CD14-positive monocyte (primary cell): ENCODE results near the gene TMEM205. TPM values are rescaled to one million over a fixed set of nuclear protein-coding genes. Genes with fewer than 3 reads are reported as not detected.
"Not testable (repeated sequence)": the region's sequence is repeated elsewhere in the genome, so short reads cannot be mapped to it uniquely, and the experiment has no call there.

ENCODE experiments used
- DNase-seq, 3 donors: peaks; one replicate each; pipeline ENCODE4 v3.0.0-alpha.2; 2011 to 2022
- H2AFZ ChIP-seq: 2 replicates; pipeline ENCODE4 v1.6.0; 2012; ENCODE audit warnings: mild to moderate bottlenecking, low read depth, low read length, inconsistent platforms; ENCODE audit not compliant: insufficient read depth, poor library complexity, severe bottlenecking
- H3K27ac ChIP-seq, 2 donors: 1 replicate in 1 of 2; 2 replicates in 1 of 2; pipeline ENCODE4 v1.5.1; 2012 to 2013; ENCODE audit warnings: low read length in 2 of 2, control low read depth in 1 of 2, inconsistent platforms in 1 of 2, low read depth in 1 of 2, mild to moderate bottlenecking in 1 of 2
- H3K27me3 ChIP-seq, 2 donors: one replicate each; pipeline versions ENCODE4 v1.6.0 to v1.6.1; 2011 to 2013; ENCODE audit warnings: low read length in 2 of 2; ENCODE audit not compliant: control insufficient read depth in 2 of 2, insufficient read depth in 2 of 2
- H3K36me3 ChIP-seq, 2 donors: replicated peaks in 1 of 2; 1 replicate in 1 of 2; 2 replicates in 1 of 2; pipeline versions ENCODE4 v1.5.1 to v1.6.1; 2012 to 2013; ENCODE audit warnings: low read length in 2 of 2, control low read depth in 1 of 2, inconsistent platforms in 1 of 2, mild to moderate bottlenecking in 1 of 2; ENCODE audit not compliant: insufficient read depth in 2 of 2, control insufficient read depth in 1 of 2
- H3K4me1 ChIP-seq, 2 donors: 1 replicate in 1 of 2; 2 replicates in 1 of 2; pipeline versions ENCODE4 v1.5.1 to v1.6.1; 2012 to 2013; ENCODE audit warnings: low read length in 2 of 2, control low read depth in 1 of 2, inconsistent platforms in 1 of 2, mild to moderate bottlenecking in 1 of 2, moderate library complexity in 1 of 2; ENCODE audit not compliant: insufficient read depth in 2 of 2, control insufficient read depth in 1 of 2
- H3K4me2 ChIP-seq: replicated peaks from 2 replicates; pipeline ENCODE3; 2012; ENCODE audit warnings: low read length, moderate library complexity, mild to moderate bottlenecking; ENCODE audit not compliant: poor library complexity, severe bottlenecking; ENCODE audit errors: extremely low read depth
- H3K4me3 ChIP-seq, 3 experiments: fragments of 200-600 bp in 1 of 3; sonication (generic) in 1 of 3; replicated peaks in 1 of 3; 1 replicate in 2 of 3; 2 replicates in 1 of 3; pipeline ENCODE4 v1.5.1; 2011 to 2013; ENCODE audit warnings: low read length in 3 of 3, mild to moderate bottlenecking in 3 of 3, control low read depth in 2 of 3, low read depth in 2 of 3, inconsistent platforms in 1 of 3, moderate library complexity in 1 of 3
- H3K79me2 ChIP-seq: 2 replicates; pipeline ENCODE4 v1.6.0; 2012; ENCODE audit warnings: mild to moderate bottlenecking, control low read depth, inconsistent platforms, low read length, moderate library complexity; ENCODE audit not compliant: insufficient read depth
- H3K9ac ChIP-seq: 2 replicates; pipeline ENCODE4 v1.6.0; 2017; ENCODE audit warnings: low read length, mild to moderate bottlenecking; ENCODE audit not compliant: insufficient read depth, poor library complexity, severe bottlenecking
- H3K9me3 ChIP-seq, 2 donors: replicated peaks in 1 of 2; 1 replicate in 1 of 2; 2 replicates in 1 of 2; pipeline versions ENCODE4 v1.5.1 to v1.6.1; 2012 to 2013; ENCODE audit warnings: low read length in 2 of 2, control low read depth in 1 of 2; ENCODE audit not compliant: control insufficient read depth in 1 of 2, insufficient read depth in 1 of 2
- H4K20me1 ChIP-seq: 2 replicates; pipeline ENCODE4 v1.6.0; 2012; ENCODE audit warnings: mild to moderate bottlenecking, low read length, control low read depth, moderate library complexity; ENCODE audit not compliant: insufficient read depth
- H3K27ac Mint-ChIP-seq, 7 donors: one replicate each; pipeline ENCODE4 v1.8.0; 2020; ENCODE audit warnings: mild to moderate bottlenecking in 7 of 7, mixed read lengths in 7 of 7, moderate library complexity in 6 of 7, inconsistent platforms in 2 of 7
- H3K27me3 Mint-ChIP-seq, 3 donors: one replicate each; pipeline ENCODE4 v1.8.0; 2021 to 2022; ENCODE audit warnings: low read depth in 3 of 3, mild to moderate bottlenecking in 3 of 3, mixed read lengths in 3 of 3, moderate library complexity in 3 of 3, inconsistent platforms in 1 of 3
- H3K36me3 Mint-ChIP-seq, 2 donors: one replicate each; pipeline ENCODE4 v1.8.0; 2020; ENCODE audit warnings: mixed read lengths in 2 of 2, inconsistent platforms in 1 of 2, mild to moderate bottlenecking in 1 of 2
- H3K4me1 Mint-ChIP-seq: one replicate; pipeline ENCODE4 v1.8.0; 2020; ENCODE audit warnings: mild to moderate bottlenecking, mixed read lengths
- H3K4me3 Mint-ChIP-seq, 2 donors: one replicate each; pipeline ENCODE4 v1.8.0; 2020; ENCODE audit warnings: mild to moderate bottlenecking in 2 of 2, mixed read lengths in 2 of 2, moderate library complexity in 1 of 2
- H3K9me3 Mint-ChIP-seq, 7 donors: one replicate each; pipeline ENCODE4 v1.8.0; 2020 to 2022; ENCODE audit warnings: mixed read lengths in 7 of 7, mild to moderate bottlenecking in 6 of 7, moderate library complexity in 6 of 7, inconsistent platforms in 2 of 7
- WGBS: methylation state at CpG from one replicate; pipeline ENCODE4 v1.1.5; 2013; ENCODE audit warnings: missing lambda C conversion rate; ENCODE audit not compliant: insufficient coverage; 5-methylcytosine and 5-hydroxymethylcytosine counted together
- intact Hi-C, 2 donors: fragments of 100-400 bp; cut with micrococcal nuclease; formaldehyde crosslinking; loops; one replicate each; pipeline versions ENCODE4 v1.15.0 to v1.15.1; 2023
- polyA plus RNA-seq, 3 donors: library from polyadenylated mRNA; depleted of rRNA in 1 of 3; unstranded in 2 of 3; stranded (reverse) in 1 of 3; fragments of 300-500 nt in 2 of 3; fragments of >200 nt in 1 of 3; fragmentation: Illumina TruSeq in 2 of 3; gene quantifications; 1 replicate in 2 of 3; 2 replicates in 1 of 3; pipeline ENCODE4 v1.2.3, GENCODE V29; 2012 to 2021
- TF ChIP-seq, protein P1 (sequence below): fragments of 200-600 bp; IDR thresholded peaks from one replicate; pipeline ENCODE4 v1.8.0; 2022; ENCODE audit warnings: antibody characterized with exemption, mild to moderate bottlenecking

The TMEM205 gene
- polyA plus RNA-seq, 3 donors = 252 to 335 (median 263) TPM

DNA sequence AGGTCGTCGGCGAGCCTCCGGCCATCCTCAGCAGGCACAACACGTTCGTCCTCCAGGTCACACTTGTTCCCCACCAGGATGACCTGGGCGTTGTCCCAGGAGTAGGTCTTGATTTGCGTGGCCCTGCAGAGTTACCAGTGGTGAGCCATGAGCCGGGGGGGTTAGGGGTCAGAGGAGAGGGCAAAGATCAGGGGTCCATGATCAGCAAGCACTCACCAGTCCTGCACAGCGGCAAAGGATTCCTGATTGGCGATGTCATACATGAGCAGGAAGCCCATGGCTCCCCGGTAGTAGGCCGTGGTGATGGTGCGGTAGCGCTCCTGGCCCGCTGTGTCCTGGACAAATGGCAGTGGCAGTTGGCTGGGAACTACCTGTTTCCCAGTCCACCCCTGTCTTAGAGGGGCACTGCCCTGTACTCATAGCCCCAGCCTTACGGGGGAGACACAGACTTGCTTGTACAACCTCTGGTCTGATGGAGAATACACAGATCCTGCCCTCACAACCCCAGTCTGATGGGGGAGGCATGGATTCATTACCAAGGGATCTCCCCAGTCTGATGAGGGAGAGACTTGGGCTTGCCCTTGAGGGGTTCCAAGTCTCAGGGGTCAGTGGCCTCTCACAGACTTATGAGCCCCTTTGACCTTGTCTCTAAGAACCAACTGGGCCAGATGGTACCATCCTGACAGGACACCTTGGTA is 10.5 kb downstream of the TMEM205 start:
- Histone ChIP-seq H3K36me3 (peaks cover 56 to 60% of the 10 kb centered on the region in 2 donors), H3K9ac (no peak overlapping the region), H4K20me1 (peaks cover 87% of the 10 kb centered on the region), H3K9me3 (no peaks in the 10 kb centered on the region), H3K4me1 (peaks cover 36 to 49% of the 10 kb centered on the region in 2 donors), H3K4me3 (no peak overlapping the region), H3K27me3 (no peaks in the 10 kb centered on the region), H2AFZ (no peak overlapping the region), H3K4me2 (no peak overlapping the region), H3K79me2 (peaks cover 95% of the 10 kb centered on the region), H3K27ac (peak overlapping the region in 1 of 2 donors; percentile 49)
- peaks cover 52 to 74% of the 10 kb centered on the region in 2 donors for H3K36me3 Mint-ChIP-seq
- no peak overlapping the region for H3K4me3 Mint-ChIP-seq
- intact Hi-C loops = loop anchor here (5.0 kb wide), 2 partner anchors 37 to 38 kb away; partner anchors contain the start of genes SWSAP1 (in 1 of the 2) and TSPAN16 (in 1 of the 2)
- no peak for DNase-seq
- TF ChIP-seq, protein P1, sequence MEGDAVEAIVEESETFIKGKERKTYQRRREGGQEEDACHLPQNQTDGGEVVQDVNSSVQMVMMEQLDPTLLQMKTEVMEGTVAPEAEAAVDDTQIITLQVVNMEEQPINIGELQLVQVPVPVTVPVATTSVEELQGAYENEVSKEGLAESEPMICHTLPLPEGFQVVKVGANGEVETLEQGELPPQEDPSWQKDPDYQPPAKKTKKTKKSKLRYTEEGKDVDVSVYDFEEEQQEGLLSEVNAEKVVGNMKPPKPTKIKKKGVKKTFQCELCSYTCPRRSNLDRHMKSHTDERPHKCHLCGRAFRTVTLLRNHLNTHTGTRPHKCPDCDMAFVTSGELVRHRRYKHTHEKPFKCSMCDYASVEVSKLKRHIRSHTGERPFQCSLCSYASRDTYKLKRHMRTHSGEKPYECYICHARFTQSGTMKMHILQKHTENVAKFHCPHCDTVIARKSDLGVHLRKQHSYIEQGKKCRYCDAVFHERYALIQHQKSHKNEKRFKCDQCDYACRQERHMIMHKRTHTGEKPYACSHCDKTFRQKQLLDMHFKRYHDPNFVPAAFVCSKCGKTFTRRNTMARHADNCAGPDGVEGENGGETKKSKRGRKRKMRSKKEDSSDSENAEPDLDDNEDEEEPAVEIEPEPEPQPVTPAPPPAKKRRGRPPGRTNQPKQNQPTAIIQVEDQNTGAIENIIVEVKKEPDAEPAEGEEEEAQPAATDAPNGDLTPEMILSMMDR = no peak
- H3K4me1 Mint-ChIP-seq = peaks cover 31% of the 10 kb centered on the region
- H3K27me3 Mint-ChIP-seq = peaks cover 0 to 2% (median 0%) of the 10 kb centered on the region in 3 donors
- H3K27ac Mint-ChIP-seq = peak overlapping the region in 5 of 7 donors; percentile 6 to 81 (median 40)
- H3K9me3 Mint-ChIP-seq = peaks cover 0 to 6% (median 0%) of the 10 kb centered on the region in 7 donors
- WGBS = 95% methylated on average over 16 of the region's 17 CpGs

DNA sequence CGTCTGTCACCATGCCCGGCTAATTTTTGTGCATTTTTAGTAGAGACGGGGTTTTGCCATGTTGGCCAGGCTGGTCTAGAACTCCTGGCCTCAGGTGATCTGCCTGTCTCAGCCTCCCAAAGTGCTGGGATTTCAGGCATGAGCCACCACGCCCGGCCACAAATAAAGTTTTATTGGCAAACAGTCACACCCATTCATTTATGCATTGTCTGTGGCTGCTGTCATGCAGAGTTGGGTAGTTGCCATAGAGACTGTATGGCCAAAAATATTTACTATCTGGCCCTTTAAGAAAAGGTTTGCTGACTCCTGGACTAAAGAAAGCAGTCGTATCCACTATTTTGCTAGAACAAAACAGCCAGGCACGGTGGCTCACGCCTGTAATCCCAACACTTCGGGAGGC is 12.2 kb downstream of the TMEM205 start:
- H3K4me1 ChIP-seq = peaks cover 28 to 38% of the 10 kb centered on the region in 2 donors
- H3K27ac ChIP-seq = peak overlapping the region in 1 of 2 donors; percentile 5
- H4K20me1 ChIP-seq = peaks cover 94% of the 10 kb centered on the region
- 95% methylated on average over 6 of the region's 9 CpGs for WGBS
- H3K4me3 ChIP-seq, DNase-seq, H3K9me3 Mint-ChIP-seq, H3K4me2 ChIP-seq, H3K4me3 Mint-ChIP-seq, H3K27me3 Mint-ChIP-seq, H2AFZ ChIP-seq, H3K27me3 ChIP-seq, H3K9me3 ChIP-seq, H3K9ac ChIP-seq: not testable (repeated sequence)
- Mint-ChIP-seq H3K4me1 (peaks cover 26% of the 10 kb centered on the region), H3K27ac (peak overlapping the region in 5 of 7 donors; percentile 30 to 75 (median 48)), H3K36me3 (peaks cover 66 to 91% of the 10 kb centered on the region in 2 donors)
- H3K79me2 ChIP-seq = peaks cover 99% of the 10 kb centered on the region
- H3K36me3 ChIP-seq = peaks cover 68 to 78% of the 10 kb centered on the region in 2 donors
- intact Hi-C loops = loop anchor here in 1 of 2 donors (5.0 kb wide), 1 partner anchor 37 kb away; the partner anchor contains the start of gene TSPAN16
